Left ventricle myocardium inferior (tissue), 1 donor: ENCODE measurements around the gene UIMC1. TPM values are rescaled to one million over a fixed set of nuclear protein-coding genes. Genes with fewer than 3 reads are reported as not detected.

Source experiments
- DNase-seq: peaks from one replicate; pipeline ENCODE4 v3.0.0-alpha.2; 2020
- H3K27ac ChIP-seq: fragments of 200-600 bp; replicated peaks from 2 replicates; pipeline ENCODE4 v1.8.0; 2021
- H3K27me3 ChIP-seq: fragments of 200-600 bp; 2 replicates; pipeline ENCODE4 v1.8.0; 2021; ENCODE audit warnings: low read depth
- H3K36me3 ChIP-seq: fragments of 200-600 bp; 2 replicates; pipeline ENCODE4 v1.8.0; 2021
- H3K4me1 ChIP-seq: fragments of 200-600 bp; 2 replicates; pipeline ENCODE4 v1.8.0; 2021
- H3K4me3 ChIP-seq: fragments of 200-600 bp; 2 replicates; pipeline ENCODE4 v1.8.0; 2021; ENCODE audit warnings: mild to moderate bottlenecking, moderate library complexity
- H3K9me3 ChIP-seq: fragments of 200-600 bp; replicated peaks from 2 replicates; pipeline ENCODE4 v1.8.0; 2021
- intact Hi-C: fragments of 100-400 bp; cut with micrococcal nuclease; formaldehyde crosslinking; loops from one replicate; pipeline ENCODE4 v1.11.0; 2022
- total RNA-seq: library from RNA; stranded (reverse); fragmentation: NEBNext Ultra II Directional; extraction: Animal tissue kit (Norgen Biotek cat#: 25700); gene quantifications from one replicate; pipeline ENCODE4 v1.2.1, GENCODE V29; 2021
- TF ChIP-seq, protein P1 (sequence below): fragments of 200-600 bp; IDR thresholded peaks from 2 replicates; pipeline ENCODE4 v1.8.0; 2021; ENCODE audit warnings: antibody characterized with exemption, mild to moderate bottlenecking, borderline replicate concordance
- donor health status: DM: no; HTN: yes; CAD: no; lungs with severe emphysema.

UIMC1 gene
- total RNA-seq, 1 donor from 2014 or later, result 30.7 TPM

DNA sequence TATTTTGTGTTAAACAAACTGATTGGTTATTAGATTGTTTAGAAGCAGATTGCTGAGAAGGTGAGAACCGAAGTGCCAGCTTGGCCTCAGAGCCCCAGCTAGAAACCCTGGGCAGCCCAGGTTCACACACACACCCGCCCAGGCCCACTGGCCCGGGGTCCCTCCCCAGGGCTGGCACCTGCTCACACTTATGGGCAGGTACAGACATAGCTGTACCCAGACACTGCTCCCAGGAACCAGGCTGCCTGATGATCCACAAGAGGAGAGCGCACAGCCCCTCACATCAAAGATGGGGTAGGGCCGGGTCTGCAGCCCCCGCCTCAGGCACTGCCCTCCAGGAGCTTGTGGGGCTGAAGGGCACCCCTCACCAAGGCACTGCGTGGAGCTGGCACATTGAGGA is 140.6 kb downstream of the UIMC1 start:
- no peaks in the 10 kb centered on the region for H3K4me1 ChIP-seq
- H3K27ac ChIP-seq, result no peak overlapping the region
- peaks cover 94% of the 10 kb centered on the region for H3K27me3 ChIP-seq
- no peaks in the 10 kb centered on the region for H3K36me3 ChIP-seq
- TF ChIP-seq, protein P1, sequence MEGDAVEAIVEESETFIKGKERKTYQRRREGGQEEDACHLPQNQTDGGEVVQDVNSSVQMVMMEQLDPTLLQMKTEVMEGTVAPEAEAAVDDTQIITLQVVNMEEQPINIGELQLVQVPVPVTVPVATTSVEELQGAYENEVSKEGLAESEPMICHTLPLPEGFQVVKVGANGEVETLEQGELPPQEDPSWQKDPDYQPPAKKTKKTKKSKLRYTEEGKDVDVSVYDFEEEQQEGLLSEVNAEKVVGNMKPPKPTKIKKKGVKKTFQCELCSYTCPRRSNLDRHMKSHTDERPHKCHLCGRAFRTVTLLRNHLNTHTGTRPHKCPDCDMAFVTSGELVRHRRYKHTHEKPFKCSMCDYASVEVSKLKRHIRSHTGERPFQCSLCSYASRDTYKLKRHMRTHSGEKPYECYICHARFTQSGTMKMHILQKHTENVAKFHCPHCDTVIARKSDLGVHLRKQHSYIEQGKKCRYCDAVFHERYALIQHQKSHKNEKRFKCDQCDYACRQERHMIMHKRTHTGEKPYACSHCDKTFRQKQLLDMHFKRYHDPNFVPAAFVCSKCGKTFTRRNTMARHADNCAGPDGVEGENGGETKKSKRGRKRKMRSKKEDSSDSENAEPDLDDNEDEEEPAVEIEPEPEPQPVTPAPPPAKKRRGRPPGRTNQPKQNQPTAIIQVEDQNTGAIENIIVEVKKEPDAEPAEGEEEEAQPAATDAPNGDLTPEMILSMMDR, result no peak
- H3K9me3 ChIP-seq, result no peaks in the 10 kb centered on the region
- intact Hi-C loops, result no loop called here
- no peak for DNase-seq
- H3K4me3 ChIP-seq, result no peak overlapping the region

DNA sequence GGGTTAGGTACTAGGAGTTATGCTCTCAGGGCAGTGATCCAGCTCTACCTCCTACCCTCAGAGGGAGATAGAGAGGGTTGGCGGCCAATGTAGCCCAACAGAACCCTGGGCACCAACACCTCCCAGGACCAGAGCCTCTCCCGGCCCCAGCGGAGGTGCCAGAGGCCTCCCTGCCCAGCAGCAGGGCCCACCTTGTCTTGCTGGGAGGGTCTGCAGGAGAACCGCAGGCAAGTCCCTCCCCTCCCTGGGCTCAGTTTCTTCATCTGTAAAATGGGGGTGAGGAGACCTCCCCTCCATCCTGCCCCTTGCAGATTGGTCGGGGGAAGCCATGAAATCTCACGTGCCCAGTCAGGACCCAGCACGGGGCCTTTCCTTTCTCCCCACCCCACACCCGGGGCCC is 141.8 kb downstream of the UIMC1 start:
- H3K36me3 ChIP-seq, result no peaks in the 10 kb centered on the region
- H3K9me3 ChIP-seq, result no peaks in the 10 kb centered on the region
- TF ChIP-seq, protein P1, result no peak
- DNase-seq, result no peak
- no peak overlapping the region for H3K27ac ChIP-seq
- no peaks in the 10 kb centered on the region for H3K4me1 ChIP-seq
- H3K4me3 ChIP-seq, result no peak overlapping the region
- intact Hi-C loops, result no loop called here
- peaks cover 97% of the 10 kb centered on the region for H3K27me3 ChIP-seq

DNA sequence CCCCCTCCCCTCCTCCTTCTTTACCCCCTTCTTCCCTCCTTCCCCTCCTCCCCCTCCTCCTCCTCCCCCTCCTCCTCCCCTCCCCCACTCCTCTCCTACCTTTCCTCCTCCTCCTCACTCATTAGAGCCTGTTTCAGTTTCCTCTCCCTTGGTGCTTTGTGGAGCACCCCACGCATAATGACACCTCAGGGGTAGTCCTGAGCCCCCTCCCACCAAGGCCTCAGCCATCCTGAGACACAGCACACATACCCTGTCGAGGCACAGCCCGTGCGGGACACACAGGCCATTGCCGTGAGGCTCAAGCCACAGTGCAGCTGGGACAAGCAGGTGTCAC is 142.8 kb downstream of the UIMC1 start:
- H3K9me3 ChIP-seq, result no peaks in the 10 kb centered on the region
- H3K4me3 ChIP-seq, result no peak overlapping the region
- intact Hi-C loops, result no loop called here
- TF ChIP-seq, protein P1, result no peak
- no peak overlapping the region for H3K27ac ChIP-seq
- H3K36me3 ChIP-seq, result no peaks in the 10 kb centered on the region
- DNase-seq, result no peak
- no peaks in the 10 kb centered on the region for H3K4me1 ChIP-seq
- peaks cover 87% of the 10 kb centered on the region for H3K27me3 ChIP-seq

DNA sequence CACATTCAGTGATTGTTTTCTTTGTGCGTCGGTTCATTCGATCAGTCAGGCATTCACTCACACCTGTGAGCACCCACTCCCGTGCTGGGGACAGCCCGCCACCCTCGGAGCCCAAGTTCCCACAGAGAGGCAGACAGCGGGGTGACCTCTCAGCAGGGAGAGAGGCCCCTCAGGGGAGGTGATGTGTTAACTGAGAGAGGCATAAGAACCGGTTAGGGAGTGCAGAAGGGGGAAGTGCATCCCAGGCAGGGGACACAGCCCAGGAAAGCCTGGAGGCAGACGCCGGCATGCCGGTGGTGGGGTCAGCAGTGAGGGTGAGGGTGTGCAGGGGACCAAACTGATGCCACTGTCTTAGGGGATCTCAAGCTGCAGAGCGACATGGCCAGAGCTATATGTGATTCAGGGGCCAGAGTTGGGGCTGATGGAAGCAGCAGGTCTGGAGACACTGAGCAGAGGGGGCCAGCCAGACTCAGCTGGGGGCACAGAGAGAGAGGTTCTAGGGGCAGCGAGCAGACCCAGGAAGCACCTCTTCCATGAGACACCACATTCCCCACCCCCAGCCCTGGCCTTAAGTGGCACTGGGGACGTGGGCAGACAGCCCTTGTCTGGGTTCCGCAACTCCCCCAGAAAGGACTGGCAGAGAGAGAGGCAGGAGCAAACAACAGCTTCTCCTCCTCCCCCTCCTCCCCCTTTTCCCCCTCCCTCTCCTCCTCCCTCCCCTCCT is 143.4 kb downstream of the UIMC1 start:
- Histone ChIP-seq H3K4me1 (no peaks in the 10 kb centered on the region), H3K27ac (no peak overlapping the region), H3K27me3 (peaks cover 82% of the 10 kb centered on the region), H3K9me3 (no peaks in the 10 kb centered on the region), H3K4me3 (no peak overlapping the region), H3K36me3 (no peaks in the 10 kb centered on the region)
- intact Hi-C loops, result no loop called here
- DNase-seq, result no peak
- TF ChIP-seq, protein P1, result no peak

DNA sequence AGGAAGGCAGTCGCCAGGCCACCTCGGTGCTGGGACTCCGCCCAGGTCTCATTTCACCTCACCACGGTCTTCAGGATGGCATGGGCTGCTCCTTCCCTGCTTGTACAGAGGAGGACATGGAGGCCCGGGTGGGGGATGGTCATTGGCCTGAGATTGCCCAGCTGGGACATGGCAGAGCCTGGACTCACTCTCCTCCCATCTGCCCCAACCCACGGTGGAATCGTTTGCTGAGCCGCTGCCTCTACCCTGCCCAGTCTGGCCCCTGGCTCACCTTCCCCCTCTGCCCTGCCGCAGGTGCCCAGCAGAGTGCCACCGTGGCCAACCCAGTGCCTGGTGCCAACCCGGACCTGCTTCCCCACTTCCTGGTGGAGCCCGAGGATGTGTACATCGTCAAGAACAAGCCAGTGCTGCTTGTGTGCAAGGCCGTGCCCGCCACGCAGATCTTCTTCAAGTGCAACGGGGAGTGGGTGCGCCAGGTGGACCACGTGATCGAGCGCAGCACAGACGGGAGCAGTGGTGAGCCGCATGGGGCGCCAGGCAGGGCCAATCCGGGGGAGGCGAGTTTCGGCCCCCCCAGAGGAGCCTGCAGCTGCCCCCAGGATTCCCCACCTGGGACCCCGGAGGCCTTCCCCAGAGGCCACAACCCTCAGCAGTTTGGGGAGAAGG is 144.1 kb downstream of the UIMC1 start:
- Histone ChIP-seq H3K4me1 (no peaks in the 10 kb centered on the region), H3K36me3 (no peaks in the 10 kb centered on the region), H3K4me3 (no peak overlapping the region), H3K27me3 (peaks cover 79% of the 10 kb centered on the region), H3K27ac (no peak overlapping the region), H3K9me3 (no peaks in the 10 kb centered on the region)
- intact Hi-C loops, result no loop called here
- TF ChIP-seq, protein P1, result no peak
- DNase-seq, result no peak
